HuH-7.5 (cell line): ENCODE data around the gene CRB1.
"Not testable (repeated sequence)": the region's sequence is repeated elsewhere in the genome, so short reads cannot be mapped to it uniquely, and the experiment has no call there.

Experiments used
- DNase-seq: peaks from one replicate; pipeline ENCODE4 v3.0.0; 2011; ENCODE audit warnings: low spot score

CRB1 gene

DNA sequence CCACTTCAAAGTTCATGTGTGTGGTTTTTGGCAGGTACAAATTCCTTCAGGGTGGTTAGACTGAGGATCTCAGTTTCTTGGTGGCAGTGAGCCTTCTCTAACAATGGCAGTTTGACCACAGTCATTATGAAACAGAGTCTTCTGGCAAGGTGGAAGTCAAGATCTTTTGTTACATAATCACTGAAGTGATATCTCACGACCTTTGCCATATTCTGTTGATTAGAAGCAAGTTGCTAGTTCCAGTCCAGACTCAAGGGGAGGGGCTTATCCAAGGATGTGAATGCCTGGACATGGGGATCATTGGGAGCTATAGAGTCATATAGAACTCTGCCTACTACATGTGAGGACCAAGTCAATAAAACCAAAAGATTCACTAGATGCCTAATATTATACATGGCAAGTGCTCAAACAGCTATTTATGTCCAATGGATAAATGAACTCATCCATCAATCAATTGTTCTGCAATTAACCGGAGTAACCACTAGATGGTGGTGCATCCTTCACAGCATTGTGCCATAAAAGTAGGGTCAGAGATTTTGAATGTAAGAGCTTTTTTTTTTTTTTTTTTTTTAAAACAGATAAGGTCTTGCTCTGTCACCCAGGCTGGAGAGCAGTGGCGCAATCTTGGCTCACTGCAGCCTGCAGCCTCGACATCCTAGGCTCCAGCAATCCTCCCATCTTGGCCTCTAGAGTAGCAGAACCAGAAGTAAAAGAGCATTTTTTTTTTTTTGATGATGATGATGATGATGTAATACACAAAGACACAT, 131.9 kb downstream of the CRB1 start:
- DNase-seq: peak; percentile 24

DNA sequence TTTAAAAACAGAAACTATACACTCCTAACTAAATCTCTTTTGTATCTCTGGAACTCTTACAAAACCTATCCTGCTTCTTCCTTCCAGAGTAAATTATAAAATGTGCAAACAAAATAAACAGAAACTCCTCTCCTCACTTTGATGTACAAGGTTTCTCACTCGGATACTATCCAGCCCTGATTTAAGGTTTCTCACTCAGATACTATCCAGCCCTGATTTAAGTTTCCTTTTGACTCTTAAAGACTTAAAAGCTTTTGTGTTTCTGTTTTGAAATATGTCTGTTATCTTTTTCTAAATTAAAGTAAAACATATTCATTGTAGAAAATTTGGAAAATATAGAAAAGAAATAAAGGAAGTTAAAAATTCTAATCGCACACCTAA, 132.5 kb downstream of the CRB1 start:
- DNase-seq: no peak

DNA sequence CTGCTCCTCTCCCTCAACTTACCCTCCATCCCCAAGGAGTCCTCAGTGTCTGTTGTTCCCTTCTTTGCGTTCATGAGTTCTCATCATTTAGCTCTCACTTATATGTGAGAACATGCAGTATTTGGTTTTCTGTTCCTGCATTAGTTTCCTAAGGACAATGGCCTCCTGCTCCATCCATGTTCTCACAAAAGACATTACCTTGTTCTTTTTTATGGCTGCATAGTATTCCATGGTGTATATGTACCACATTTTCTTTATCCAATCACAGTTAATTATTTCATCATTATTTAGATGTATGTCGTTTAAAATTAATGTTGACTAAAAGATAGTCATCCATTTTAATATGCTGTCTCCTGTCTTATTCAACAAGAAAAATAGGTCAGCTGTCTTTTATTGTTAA, 134.1 kb downstream of the CRB1 start:
- no peak for DNase-seq

DNA sequence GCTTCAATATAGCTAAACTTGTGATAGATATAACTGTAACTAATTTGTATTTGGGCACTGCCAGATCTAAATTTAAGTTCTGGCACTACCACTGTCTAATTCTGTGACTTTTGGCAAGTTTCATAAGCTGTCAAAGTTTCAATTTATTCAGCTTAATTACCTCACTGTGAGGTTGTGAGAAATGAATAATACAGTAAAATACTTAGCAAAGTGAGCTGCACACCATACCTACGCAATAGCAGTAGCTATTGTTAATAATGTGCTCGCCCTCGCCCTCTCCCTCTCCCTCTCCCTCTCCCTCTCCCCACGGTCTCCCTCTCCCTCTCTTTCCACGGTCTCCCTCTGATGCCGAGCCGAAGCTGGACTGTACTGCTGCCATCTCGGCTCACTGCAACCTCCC, 136.7 kb downstream of the CRB1 start:
- DNase-seq: not testable (repeated sequence)

DNA sequence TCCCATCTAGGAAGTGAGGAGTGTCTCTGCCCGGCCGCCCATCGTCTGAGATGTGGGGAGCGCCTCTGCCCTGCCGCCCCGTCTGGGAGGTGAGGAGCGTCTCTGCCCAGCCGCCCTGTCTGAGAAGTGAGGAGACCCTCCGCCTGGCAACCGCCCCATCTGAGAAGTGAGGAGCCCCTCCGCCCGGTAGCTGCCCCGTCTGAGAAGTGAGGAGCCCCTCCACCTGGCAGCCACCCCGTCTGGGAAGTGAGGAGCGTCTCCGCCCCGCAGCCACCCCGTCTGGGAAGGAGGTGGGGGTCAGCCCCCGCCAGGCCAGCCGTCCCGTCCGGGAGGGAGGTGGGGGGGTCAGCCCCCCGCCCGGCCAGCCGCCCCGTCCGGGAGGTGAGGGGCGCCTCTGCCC, 137.6 kb downstream of the CRB1 start:
- not testable (repeated sequence) for DNase-seq

DNA sequence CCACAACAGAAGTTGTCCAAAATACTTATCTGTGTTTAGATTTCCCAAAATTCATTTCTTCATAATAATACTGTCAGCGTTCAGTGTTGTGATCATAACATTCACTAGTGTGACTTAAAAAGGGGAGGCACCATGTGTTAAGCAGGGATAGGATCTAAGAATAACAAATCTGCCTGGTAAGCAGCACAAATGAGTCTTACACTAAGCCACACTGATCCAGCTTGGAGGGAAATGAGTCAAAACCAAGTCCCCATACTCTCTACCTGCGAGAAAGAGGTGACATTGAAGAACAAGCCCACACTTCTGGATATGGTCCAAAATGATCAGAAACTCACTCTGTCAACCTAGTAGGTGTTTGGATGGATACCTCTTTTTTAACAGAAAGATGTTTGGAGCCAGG, 145.5 kb downstream of the CRB1 start:
- DNase-seq: no peak

DNA sequence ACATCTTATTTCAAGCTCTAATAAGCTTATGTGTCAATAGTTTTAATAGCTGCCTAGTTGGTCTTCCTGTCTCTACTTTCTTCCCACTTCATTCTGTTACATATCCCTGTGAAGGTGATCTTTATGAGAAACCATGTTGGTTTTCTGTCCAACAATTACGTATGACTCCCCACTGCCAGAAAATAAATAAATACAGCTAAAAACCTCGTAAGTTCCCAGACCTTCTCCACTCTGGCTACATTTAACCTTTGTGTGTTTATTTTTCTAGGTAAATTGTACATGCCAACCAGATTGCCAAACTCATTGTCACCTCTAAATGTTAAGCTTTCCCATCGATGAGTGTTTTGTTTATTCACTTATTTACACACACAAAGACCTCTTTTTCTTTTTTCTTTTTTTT, 147.2 kb downstream of the CRB1 start:
- no peak for DNase-seq

DNA sequence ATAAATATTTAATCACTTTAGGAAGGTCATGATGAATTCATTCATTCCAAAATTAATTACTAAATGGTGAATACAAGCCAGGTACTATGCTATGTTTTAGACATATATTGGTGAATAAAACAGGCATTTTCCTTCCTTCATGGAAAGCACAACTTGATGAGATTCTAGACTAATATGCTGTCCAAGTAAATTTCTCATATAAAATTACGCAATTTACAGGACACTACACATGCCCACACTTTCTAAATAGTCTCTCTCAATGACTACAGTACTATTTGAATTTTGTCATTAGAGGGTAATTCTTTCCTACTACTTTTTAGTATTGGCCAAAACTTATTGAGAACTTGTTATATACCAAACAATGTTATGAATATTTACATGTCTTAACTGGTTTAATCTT, 150.6 kb downstream of the CRB1 start:
- DNase-seq: no peak

DNA sequence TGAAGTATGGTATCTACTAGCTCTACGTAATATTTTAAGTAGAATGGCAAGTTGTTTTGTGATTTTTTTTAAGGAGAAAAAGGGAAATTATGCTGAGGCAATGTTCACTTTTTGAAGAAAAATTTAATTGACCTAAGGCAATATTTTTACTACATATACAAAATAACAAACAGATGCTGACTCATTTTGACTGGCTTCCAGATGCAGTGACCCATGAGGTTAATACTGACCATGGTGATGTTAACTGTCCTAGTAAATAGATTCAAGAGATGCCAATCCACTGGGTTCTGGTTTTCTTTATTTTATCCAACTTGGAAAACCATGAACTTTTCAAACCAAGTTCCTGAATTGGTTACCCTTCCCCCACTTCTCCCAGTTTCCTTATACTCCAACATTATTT, 154.9 kb downstream of the CRB1 start:
- DNase-seq: no peak

DNA sequence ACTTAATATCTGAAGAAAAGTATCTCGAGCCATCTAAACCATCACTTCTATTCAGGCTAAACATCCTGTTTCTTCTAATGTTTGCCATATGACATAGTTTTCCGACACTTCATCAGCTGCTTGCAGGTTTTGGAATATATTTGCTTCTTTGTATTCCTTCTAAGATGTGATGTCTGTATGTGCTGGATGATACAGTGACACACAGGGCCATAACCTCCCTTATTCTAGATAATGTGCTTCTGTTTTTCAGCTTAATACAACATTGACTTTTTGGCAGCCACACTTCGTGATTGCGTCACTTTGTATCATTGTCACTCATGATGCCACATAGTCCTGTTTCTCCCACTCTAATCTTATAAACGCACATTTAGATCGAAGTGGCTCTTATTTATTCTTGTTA, 156.3 kb downstream of the CRB1 start:
- no peak for DNase-seq

DNA sequence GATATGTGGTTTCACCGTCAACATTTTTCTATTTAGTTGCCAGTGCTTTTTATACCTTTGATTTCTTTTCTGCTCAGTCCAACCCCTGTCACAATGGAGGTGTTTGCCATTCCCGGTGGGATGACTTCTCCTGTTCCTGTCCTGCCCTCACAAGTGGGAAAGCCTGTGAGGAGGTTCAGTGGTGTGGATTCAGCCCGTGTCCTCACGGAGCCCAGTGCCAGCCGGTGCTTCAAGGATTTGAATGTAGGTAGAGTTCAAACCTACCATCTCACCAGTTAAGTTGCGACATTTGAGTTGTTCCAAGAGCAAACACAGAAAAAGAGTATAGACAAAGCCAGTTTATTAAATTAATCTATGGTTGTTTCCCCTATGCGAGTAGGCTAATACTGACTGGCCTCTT, 161.3 kb downstream of the CRB1 start:
- no peak for DNase-seq

DNA sequence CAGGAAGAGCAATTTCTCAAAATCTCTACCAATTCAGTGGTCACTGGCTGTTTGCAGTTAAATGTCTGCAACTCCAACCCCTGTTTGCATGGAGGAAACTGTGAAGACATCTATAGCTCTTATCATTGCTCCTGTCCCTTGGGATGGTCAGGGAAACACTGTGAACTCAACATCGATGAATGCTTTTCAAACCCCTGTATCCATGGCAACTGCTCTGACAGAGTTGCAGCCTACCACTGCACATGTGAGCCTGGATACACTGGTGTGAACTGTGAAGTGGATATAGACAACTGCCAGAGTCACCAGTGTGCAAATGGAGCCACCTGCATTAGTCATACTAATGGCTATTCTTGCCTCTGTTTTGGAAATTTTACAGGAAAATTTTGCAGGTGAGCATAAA, 167.2 kb downstream of the CRB1 start:
- DNase-seq: no peak

DNA sequence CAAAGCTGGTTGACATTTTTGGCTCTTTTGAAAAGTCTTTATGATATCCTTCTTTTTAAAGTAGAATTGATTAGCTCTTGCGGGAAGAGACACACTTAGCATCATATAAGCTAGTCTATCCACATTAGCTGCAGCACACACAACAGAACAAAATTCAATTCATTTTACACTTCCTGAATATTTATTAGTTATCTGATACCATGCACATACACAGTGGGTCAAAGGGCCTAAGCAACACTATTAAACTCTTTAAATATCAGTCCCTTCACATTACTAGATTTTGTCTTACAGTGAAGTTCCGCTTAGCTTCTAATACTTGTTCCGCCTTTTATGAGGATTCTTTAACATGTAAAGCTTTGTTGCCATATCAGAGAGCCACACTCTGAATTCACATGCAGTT, 169.5 kb downstream of the CRB1 start:
- DNase-seq: no peak

DNA sequence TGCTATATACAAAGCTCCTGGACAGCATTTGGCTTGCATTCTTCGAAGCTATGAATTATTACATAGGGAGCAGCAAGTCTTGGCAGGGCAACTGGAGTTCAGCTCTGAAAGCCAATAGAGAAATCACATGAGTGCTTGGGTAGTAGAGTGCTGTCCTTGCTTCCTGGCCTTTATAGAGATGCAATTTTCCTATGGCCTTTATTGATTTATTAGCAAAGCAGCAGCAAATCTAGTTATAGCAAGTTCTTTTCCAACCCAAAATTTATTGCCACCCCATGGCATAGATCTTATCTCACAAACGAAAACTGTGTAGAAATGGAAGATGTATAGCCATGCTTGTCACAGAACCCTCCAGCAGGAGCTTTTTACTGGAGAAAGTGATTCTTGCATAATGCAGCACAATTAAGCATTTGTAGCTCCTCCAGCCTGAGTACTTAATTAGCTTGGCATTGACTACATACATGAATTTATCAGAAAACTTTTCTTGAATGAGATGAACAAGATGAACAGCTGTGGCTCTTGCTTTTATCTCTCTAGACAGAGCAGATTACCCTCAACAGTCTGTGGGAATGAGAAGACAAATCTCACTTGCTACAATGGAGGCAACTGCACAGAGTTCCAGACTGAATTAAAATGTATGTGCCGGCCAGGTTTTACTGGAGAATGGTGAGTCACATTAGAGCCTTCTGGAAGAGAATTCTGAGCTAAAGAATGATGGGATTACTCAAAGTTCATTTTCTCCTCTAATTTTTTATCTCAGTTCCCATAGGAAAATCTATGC, 170.1 kb downstream of the CRB1 start:
- DNase-seq: no peak

DNA sequence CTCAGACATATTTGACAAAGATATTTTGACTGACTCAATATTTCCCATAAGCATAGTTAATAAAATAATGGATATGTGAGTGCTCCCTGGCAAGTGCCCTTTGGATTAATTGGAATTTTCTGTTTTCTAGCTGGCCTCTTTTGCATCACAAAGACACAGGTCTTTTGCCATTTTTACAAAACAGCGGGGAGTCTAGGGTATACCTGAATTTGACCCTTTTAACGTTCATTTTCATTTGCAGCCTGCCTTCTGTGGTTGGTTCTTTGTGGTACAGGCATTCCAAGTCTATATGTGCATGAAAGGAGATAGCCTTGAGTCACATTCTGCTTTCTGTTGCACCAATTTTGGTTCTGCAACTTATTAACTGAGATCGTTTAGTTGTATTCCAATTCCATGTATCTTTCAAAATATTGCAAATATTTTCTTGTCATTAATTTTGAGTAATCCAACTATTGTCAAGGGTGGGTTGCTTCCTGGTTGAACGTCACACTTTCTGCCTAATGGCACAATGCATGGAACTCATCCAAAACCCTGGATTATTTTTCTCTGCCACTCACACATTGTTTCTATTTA, 171.7 kb downstream of the CRB1 start:
- DNase-seq: no peak

DNA sequence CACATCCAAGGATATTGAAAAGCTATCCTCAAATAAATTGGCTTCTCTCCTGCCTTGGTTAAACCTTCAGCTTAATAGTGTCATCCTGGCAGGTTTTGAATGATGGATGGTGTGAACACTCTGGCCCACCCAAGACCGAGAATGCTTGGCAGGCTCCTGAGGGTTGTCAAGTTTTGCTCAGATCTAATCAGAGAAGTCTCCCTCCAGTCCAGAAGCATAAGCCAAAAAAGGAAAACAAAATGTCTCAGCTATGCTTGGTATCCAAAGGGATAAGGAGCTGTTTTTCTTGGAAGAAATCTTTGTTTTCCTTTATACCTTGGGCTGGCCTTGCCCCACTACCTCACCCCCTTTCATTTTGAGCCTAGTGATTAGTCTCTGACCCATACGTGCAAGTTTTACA, 172.7 kb downstream of the CRB1 start:
- no peak for DNase-seq

DNA sequence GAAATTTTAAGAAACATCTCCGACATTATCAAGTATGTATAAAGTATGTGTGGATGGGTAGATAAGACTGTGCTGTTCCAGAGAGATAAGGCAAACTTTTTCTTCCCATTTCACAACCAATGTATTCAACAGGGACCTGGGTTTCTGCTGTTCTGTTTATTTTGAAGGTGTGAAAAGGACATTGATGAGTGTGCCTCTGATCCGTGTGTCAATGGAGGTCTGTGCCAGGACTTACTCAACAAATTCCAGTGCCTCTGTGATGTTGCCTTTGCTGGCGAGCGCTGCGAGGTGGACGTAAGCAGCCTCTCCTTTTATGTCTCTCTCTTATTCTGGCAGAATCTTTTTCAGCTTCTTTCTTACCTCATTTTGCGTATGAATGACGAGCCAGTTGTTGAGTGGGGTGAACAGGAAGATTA, 174.0 kb downstream of the CRB1 start:
- DNase-seq: no peak

DNA sequence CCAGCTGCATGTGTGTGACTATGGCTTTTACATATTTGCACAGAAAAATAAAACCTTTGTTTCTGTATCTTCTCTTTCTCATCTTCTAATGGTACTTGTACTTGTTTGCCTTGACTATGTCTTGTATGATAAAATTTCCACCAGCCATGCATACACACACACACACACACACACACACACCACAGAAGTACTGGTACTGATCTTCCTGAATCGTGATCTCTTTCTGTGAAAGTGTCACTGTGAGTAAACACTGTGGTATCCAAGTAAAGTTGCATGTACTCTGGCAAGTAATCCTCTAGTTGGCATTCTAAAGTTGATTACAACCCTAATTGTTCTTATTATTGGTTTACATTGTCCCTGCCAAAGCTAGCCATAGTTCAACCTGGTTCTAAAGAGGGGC, 176.7 kb downstream of the CRB1 start:
- DNase-seq: no peak

DNA sequence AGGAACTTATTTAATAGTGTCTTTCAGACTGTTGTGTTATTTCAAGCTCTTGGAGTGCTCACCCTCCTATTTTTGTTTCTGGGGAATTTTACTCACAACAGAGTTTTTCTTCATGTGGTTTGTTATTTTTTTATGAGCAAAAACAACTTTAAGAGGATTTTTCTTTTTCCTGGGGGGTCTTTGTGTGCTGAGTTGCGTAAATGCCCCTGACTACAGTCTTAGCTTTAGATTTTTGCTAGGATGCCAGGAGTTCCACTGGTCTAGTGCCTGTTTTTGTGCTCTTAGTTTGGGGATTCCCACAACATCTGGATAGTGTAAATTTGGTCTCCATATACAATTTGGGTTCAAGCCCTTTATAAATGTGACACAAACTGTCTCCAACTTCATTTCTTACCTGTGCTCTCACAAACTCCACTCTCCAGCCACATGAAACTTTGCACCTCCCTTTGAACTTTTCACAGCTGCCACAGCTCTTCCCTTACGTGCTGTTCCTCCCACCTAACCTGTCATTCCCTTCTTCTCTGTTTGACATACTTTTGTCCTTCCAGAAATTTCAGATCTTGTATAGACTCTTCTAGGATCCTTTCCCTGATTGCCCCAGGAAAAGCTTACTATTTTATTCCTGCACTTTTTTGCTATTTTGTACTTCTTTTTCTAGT, 180.2 kb downstream of the CRB1 start:
- DNase-seq: no peak

DNA sequence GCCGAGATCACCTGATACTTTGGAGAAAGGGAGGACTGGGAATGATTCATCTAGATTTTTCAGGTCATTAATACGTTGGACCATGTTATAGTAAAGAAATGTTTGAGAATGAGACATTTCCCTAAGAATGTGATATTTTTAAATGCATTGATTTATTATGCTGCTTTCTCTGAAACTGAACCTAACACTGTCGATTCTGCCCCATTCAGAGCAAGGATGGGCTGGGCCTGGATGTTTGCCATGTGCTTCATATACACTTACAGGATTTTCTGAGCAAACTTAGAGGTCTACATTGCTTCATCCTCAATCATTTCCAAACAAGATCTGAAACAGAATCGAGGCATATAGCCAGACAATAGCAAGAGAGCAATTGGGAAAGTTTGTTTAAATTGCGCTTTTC, 183.3 kb downstream of the CRB1 start:
- DNase-seq: no peak

DNA sequence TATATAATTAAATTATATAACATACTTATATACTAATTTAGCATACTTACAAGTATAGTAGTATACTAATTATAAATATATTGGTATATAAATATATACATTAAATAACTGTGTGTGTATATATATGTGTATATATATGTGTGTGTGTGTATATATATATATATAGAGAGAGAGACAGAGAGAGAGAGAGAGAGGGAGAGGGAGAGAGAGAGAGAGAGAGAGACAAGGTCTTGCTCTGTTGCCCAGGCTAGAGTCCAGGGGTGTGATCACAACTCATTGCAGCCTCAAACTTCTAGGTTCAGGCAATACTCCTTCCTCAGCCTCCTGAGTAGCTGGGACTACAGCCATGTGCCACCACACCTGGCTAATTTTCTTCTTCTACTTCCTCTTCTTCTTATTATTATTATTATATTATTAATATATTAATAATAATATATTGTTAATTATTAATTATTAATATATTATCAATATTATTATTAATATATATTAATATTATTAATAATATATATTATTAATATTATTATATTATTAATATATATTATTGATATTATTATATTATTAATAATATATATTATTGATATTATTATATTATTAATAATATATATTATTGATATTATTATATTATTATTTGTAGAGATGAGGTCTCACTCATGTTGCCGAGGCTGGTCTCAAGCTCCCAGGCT, 185.5 kb downstream of the CRB1 start:
- DNase-seq: no peak

DNA sequence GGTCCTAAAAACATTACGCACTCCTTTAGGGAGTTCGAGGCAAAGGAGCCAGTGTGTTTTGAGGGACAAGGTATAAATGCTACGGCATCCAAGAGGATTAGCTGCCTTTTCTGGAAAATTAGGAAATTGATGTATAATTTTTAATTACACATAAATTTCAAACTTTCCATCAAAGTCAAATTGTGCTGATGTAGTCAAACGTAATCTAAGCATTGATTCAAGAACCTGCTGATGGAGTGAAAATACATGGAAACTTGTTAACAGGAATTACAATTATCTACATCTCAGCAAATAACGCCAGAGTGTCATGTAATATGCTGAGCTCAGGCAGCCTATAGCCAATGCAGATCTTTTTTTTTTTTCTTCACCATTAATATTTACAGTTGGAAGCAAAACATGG, 194.5 kb downstream of the CRB1 start:
- DNase-seq: no peak
